Hippocampal formation (tissue), 2 donors: ENCODE measurements around the gene NTM.
A peak's percentile ranks its signal among the peaks of the same experiment; 100 is the strongest.

Experiments used
- DNase-seq, 2 donors: peaks; one replicate each; lab custom pipeline; 2025; lab: John Stamatoyannopoulos, UW

Gene NTM

DNA sequence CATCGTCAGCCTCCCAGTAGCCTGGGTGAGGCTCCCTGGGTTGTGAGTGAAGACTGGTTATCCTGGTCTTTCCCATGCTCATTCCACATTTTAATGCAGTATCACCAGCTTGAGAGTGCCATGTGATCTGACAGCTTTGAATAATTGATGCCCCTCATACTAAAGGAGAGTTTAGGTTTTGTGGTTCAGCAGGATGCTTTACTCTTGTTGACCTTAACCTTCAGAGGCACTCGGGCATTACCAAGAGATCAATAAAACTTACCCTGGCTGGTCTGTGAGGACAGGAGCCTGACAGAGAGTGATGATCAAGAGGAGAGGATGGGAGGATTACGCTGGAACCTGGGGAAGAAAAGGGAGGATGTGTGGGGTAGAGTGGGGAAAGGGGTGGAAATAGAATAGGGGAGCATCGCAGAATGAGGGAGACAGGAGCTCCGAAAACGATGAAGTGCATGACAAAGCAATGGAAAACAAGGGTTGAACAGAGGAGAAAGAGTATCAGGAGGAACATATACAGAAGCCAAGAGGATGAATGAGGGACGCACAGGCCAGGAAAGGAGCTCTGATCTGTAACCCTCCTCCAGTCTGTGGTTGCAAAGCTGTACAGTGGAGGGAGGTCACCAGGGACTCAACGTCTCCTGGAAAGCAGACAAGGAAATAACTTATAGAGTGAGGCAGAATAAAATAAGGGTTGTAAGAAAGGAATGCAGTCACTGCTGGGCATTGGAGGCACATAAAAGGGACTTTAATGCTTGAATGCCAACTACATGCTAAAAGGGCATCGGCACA lies 594.5 kb downstream of the NTM start:
- no peak for DNase-seq

GRCh38 chr11:131965504-131965903 lies 595.1 kb downstream of the NTM start:
- no peak for DNase-seq

GRCh38 chr11:131966667-131967066 lies 596.3 kb downstream of the NTM start:
- no peak for DNase-seq

GRCh38 chr11:131969261-131969660 lies 598.8 kb downstream of the NTM start:
- DNase-seq, result no peak

- DNase-seq, result no peak
Measured at GRCh38 chr11:131973061-131973460, 602.6 kb downstream of the NTM start.

- DNase-seq, result no peak
Measured at GRCh38 chr11:131975619-131976018, 605.2 kb downstream of the NTM start.

DNA sequence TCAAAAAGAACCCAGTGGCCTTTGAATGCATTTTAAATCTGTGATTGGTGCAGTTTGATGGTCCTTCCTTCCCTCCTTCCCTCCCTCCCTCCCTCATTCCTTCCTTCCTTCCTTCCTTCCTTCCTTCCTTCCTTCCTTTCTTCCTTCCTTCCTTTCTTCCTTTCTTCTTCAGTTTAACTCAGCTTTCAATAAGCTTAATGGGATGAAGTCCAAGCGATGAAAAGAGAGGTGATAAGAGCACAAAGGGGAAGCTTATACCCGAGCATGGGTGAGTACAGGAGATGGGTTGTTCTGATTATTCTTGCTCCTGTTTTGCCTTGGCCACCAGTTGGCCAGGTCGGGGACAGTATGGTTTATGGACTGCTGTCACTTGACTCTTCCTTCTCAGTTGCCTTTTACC lies 605.6 kb downstream of the NTM start:
- no peak for DNase-seq

- DNase-seq, result peak; percentile 15 to 67
Measured at GRCh38 chr11:131977231-131977630, 606.8 kb downstream of the NTM start.

DNA sequence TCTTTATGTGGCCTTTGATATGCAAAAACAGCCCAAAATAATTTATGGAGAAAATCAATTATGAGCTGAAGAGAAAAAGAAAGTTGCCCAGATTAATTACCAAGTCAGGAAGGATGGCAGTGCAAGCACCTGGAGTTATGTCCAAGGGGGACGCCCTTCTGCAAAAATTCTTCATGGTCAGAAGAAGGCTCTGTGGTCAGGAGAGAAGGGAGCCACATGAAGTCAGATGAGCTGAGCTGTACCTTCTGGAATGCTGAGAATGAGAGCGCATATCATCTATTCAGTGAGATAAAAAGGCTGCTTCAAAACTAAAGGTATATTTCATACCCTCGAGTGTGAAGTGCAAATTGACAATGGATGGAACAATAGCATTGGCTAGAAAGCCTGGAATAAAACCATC lies 607.4 kb downstream of the NTM start:
- no peak for DNase-seq

GRCh38 chr11:131978351-131978750 lies 607.9 kb downstream of the NTM start:
- no peak for DNase-seq

- no peak for DNase-seq
Measured at GRCh38 chr11:131979364-131979763, 608.9 kb downstream of the NTM start.

GRCh38 chr11:131980199-131980598 lies 609.8 kb downstream of the NTM start:
- no peak for DNase-seq

GRCh38 chr11:131980888-131981668 lies 610.7 kb downstream of the NTM start:
- no peak for DNase-seq

DNA sequence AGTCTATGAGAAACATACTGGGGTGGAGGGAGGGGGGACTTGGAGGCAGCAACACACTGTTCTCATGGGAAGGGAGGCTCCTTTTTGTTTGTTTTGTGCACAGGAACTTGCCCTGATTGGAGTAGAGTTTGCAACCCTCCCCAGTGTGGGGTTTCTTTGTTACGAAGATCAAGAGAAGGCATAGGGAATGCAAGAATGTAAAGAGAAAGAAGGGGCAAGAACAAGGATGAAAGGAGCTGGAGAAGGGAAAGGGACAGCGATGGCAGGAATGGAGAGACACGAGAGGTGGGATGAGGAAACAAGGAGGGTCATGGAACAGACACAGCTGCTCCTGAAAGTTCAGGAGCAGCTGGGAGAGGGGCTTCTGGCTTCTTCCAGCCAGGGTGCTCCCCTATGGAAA lies 611.7 kb downstream of the NTM start:
- no peak for DNase-seq

- no peak for DNase-seq
Measured at GRCh38 chr11:131985846-131986301, 615.5 kb downstream of the NTM start.

DNA sequence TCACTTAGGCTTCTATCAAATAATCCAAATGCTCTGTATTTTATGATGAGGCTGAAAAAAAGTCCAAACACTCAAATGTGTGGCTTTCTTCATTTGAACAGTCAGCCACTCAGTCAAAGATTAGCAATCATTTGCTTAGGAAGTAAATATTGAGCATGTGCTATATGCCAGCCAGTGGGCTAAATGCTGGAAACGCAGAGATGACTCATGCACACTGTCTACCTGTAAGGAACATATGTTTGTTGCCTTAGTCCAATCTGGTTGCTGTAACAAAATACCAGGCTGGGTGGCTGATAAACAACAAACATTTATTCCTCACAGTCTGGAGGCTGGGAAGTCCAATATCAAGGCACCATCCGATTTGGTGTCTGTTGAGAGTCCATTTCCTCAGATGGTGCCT lies 617.3 kb downstream of the NTM start:
- no peak for DNase-seq

- no peak for DNase-seq
Measured at GRCh38 chr11:131991606-131992005, 621.2 kb downstream of the NTM start.

DNA sequence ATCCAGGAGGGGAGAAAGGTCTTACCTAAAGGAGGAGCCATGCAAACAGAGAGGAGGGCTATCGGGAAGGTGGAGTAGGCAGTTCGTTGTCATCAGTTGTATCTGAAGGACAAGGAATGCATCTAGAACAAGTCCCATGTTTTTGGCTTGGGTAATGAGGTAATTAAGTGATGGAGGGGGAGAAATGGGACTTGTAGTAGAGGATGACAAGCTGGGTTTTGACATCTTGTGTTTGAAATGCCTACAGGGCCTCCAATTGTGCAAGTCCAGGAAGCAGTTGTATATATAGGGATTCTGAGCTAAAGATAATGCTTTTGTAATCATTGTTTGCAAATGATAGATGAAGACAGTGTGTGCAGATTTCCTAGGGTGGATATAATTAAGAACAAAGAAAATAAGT lies 622.8 kb downstream of the NTM start:
- no peak for DNase-seq

- no peak for DNase-seq
Measured at GRCh38 chr11:131998020-131998419, 627.6 kb downstream of the NTM start.

GRCh38 chr11:131999084-131999483 lies 628.7 kb downstream of the NTM start:
- DNase-seq, result no peak

DNA sequence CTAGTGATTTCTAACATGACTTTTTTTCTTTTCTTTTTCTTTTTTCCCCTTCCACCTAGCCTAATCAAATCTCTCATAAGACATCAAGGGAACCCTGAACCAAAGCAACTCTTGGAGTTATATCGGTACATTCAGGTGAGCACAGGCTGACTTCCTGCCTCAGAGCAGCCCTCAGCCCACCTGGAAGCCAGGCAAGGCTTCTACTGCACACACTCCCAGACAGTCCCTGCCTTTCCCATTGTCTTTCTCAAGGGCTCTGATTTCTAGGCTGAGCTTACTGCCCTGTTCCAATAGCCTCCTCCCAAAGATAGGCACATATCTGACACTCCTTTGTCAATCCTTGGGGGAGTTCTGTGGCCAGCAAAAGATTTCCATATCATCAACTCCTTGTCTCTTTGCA lies 629.5 kb downstream of the NTM start:
- DNase-seq, result no peak

GRCh38 chr11:132005887-132006286 lies 635.5 kb downstream of the NTM start:
- no peak for DNase-seq

DNA sequence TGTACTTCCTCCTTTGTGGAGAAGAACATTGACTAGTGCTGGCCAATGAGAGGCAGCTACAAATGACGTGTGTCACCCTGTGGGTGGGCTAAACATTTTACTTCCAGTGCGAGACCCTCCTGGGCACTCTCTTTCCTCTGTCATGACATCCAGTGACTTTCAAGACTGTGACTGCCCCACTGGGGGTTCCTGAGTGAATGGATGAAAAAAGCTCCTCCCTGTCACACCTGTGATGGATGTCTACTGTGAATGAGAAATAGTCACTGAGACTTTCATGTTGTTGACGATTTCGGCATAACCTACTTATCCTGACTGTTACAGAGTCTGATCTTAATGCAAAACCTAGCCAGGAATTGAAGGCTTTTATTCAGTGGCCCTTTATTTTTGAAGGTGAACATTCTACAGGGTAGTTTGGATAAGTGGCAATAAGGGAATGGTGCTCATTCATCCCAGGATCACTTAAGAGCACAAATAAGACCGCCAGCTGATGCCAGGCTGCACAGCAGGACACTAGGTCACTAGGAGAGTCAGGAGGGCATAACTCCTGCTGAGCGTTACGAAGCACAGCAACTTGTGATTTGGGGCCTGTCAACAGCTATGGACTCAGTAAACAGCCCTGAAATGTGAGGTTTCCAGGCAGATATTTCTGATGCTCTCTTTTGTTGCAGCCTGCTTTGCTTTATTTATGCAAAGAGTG lies 636.6 kb downstream of the NTM start:
- DNase-seq, result no peak
